Cardiac muscle cell (in vitro differentiated cells and primary cell): Measurements from ENCODE around the gene MEIS3. TPM values are rescaled to one million over a fixed set of nuclear protein-coding genes. Genes with fewer than 3 reads are reported as not detected.

ENCODE experiments used
- DNase-seq, 2 donors: peaks; one replicate each; pipeline versions ENCODE4 v3.0.0 to v3.0.0-alpha.2; 2010 to 2017; ENCODE audit warnings: low read depth in 1 of 2, low spot score in 1 of 2
- H3K27ac ChIP-seq: fragments of 200-600 bp; sonication (generic); 2 replicates; pipeline ENCODE4 v1.5.1; 2016
- H3K27me3 ChIP-seq: fragments of 200-600 bp; sonication (generic); 2 replicates; pipeline ENCODE4 v1.6.0; 2016; ENCODE audit warnings: control low read depth
- H3K36me3 ChIP-seq: fragments of 200-600 bp; sonication (generic); 2 replicates; pipeline ENCODE4 v1.5.1; 2016; ENCODE audit warnings: control low read depth
- H3K4me1 ChIP-seq: fragments of 200-600 bp; sonication (generic); 2 replicates; pipeline ENCODE4 v1.8.1; 2017; ENCODE audit warnings: low read depth, mild to moderate bottlenecking, mixed run types
- H3K4me3 ChIP-seq: fragments of 200-600 bp; sonication (generic); 2 replicates; pipeline ENCODE4 v1.5.1; 2016; ENCODE audit warnings: mild to moderate bottlenecking
- H3K9me3 ChIP-seq: fragments of 200-600 bp; sonication (generic); 2 replicates; pipeline ENCODE4 v1.5.1; 2017; ENCODE audit warnings: low read depth, mild to moderate bottlenecking, control low read depth
- CTCF ChIP-seq: IDR thresholded peaks from 2 replicates; pipeline ENCODE4 v1.5.1; 2012; ENCODE audit warnings: low read depth, mild to moderate bottlenecking, low read length
- polyA plus RNA-seq: library from polyadenylated mRNA; unstranded; fragments of >200 nt; fragmentation: Nextera tagmentation; extraction: Ambion mirVana; gene quantifications from 2 replicates; pipeline ENCODE4 v1.2.1, GENCODE V29; 2016
- total RNA-seq: library from RNA; depleted of rRNA; stranded (reverse); fragments of >200 nt; gene quantifications from 2 replicates; pipeline ENCODE4 v1.2.3, GENCODE V29; 2016

The MEIS3 gene
- total and polyA plus RNA-seq, 2 experiments from 2014 or later, result 83.7 to 114 TPM

DNA sequence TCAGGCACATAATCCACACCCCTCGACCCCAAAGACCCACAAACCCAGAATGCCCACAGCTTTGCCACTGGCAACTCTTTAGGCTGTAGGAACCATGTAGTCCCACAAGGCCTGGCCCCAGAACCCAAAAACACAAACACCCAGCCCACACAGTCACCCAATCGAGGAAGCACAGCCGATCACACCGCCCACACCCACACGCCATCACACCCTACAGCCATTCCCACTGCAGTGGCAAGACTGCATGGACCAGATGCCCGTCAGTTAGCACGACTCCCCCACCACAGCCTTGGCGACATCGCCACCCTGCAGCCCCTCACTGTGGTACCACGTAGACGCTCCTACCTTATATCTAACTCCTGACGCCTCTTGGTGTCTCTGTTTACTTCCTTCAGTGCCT is 24.0 kb upstream of the MEIS3 start:
- Histone ChIP-seq H3K4me3 (no peak overlapping the region), H3K9me3 (no peaks in the 10 kb centered on the region), H3K36me3 (no peaks in the 10 kb centered on the region), H3K27me3 (peaks cover 39% of the 10 kb centered on the region), H3K4me1 (no peaks in the 10 kb centered on the region), H3K27ac (no peak overlapping the region)
- no peak for TF ChIP-seq CTCF
- no peak for DNase-seq

DNA sequence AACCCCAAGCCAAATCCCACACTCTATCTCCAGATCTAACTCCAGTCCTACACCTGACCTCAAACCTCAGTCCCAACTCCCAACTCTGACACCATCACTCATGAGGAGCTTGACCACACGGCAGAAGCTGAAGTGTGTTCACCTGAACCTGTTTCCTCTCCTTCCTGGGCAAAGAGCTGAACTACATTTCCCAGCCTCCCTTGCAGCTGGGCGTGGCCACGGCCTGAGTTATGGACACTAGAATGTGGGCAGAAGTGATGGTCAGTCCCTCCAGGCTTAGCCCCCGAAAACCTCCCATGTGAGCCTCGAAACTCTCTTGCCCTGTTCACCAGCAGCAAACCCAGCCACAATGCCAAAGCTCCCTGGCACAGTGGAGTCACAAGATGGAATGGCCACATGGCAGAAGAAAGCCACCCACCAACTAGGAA is 19.5 kb upstream of the MEIS3 start:
- TF ChIP-seq CTCF, result no peak
- Histone ChIP-seq H3K4me1 (no peaks in the 10 kb centered on the region), H3K27ac (no peak overlapping the region), H3K9me3 (no peaks in the 10 kb centered on the region), H3K27me3 (no peaks in the 10 kb centered on the region), H3K4me3 (no peak overlapping the region), H3K36me3 (no peaks in the 10 kb centered on the region)
- DNase-seq, result no peak

GRCh38 chr19:47437500-47437899 is 18.2 kb upstream of the MEIS3 start:
- DNase-seq, result peak in 1 of 2 donors; percentile 71
- H3K27me3 ChIP-seq, result no peaks in the 10 kb centered on the region
- H3K4me3 ChIP-seq, result no peak overlapping the region
- TF ChIP-seq CTCF, result no peak
- no peak overlapping the region for H3K27ac ChIP-seq
- H3K4me1 ChIP-seq, result no peaks in the 10 kb centered on the region
- no peaks in the 10 kb centered on the region for H3K9me3 ChIP-seq
- no peaks in the 10 kb centered on the region for H3K36me3 ChIP-seq

DNA sequence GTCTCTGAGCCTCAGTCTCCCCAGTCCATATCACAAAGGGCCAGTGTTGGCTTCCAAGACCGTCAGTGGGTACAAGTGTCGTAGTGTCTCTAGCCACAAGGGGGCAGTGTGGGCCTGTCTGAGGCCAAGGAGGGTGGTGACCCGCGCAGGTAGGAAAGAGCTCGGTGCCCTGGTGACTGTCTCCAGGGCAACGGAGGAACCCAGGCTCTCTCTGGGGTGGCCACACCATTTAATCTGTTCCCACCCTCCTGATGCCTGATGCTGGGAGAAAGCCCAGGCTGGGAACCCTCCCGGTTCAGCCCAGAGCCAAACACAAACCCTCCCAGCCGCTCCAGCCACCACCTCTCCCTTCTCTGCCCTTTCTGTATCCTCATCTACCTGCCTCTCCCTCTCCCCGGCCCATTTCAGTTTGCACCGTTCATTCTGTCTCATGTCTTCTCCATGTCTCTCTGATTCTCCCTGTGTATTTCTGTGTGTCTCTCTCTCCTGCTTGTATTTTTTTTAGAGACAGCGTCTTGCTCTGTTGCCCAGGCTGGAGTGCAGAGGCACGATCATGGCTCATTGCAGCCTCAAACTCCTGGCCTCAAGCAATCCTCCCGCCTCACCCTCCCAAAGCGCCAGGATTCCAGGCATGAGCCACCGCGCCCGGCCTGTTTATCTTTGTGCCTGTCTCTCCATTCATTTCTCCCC is 17.5 kb upstream of the MEIS3 start:
- no peaks in the 10 kb centered on the region for H3K36me3 ChIP-seq
- H3K4me3 ChIP-seq, result no peak overlapping the region
- H3K27me3 ChIP-seq, result no peaks in the 10 kb centered on the region
- H3K27ac ChIP-seq, result no peak overlapping the region
- peak; percentile 70 to 83 for DNase-seq
- peak; percentile 83 for TF ChIP-seq CTCF
- no peaks in the 10 kb centered on the region for H3K4me1 ChIP-seq
- H3K9me3 ChIP-seq, result no peaks in the 10 kb centered on the region

DNA sequence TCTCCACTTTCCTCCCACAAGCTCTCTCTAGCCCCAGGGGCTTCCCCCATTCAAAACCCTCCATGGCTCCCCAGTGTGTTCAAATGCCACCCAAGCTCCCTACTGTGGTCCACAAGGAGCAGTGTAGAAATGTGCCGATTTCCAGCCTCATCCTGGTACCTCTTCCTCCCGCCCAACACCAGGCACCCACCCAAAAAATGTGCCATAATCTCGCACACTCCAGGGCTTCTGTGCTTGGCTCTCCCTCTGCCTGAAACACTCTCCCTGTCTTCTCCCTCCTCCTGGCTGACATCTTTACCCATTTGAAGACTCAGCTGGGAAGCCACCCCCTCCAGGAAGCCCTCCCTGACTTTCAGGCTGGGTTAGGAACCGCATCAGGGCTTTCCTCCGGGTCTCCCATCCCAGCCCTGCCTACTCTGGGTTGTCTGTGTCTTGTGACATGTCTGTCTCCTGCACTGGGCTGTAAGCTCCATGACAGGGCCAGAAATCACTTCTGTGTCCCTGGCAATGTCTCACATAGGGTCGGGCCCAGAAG is 16.6 kb upstream of the MEIS3 start:
- Histone ChIP-seq H3K4me3 (no peak overlapping the region), H3K27me3 (no peaks in the 10 kb centered on the region), H3K9me3 (no peaks in the 10 kb centered on the region), H3K27ac (no peak overlapping the region), H3K4me1 (no peaks in the 10 kb centered on the region), H3K36me3 (no peaks in the 10 kb centered on the region)
- no peak for TF ChIP-seq CTCF
- no peak for DNase-seq
